SW480 (cell line): ENCODE data around the gene PRDM5.
"Not testable (repeated sequence)": the region's sequence is repeated elsewhere in the genome, so short reads cannot be mapped to it uniquely, and the experiment has no call there.

Experiments
- DNase-seq: peaks from one replicate; pipeline ENCODE4 v3.0.0-alpha.2; 2016; ENCODE audit warnings: low spot score

PRDM5 gene

DNA sequence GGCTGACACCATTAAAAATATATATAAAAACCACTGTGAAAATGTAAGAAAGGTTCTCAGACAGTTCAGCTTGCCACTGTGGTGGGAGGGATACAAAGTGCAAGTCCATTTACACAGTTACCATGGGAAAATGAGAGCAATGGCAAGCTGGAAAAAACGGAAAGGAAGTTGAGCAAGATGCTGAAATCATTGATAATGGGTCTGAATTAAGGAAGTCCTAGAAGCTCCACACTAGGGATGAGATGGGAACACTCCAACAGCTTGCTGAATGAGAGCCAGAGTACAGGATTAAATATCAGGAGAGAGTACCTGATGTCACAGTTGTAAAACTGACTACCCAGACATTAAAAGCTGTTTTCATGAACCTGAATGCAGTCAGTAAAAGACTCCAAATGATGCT lies 218.6 kb downstream of the PRDM5 start:
- DNase-seq = no peak

DNA sequence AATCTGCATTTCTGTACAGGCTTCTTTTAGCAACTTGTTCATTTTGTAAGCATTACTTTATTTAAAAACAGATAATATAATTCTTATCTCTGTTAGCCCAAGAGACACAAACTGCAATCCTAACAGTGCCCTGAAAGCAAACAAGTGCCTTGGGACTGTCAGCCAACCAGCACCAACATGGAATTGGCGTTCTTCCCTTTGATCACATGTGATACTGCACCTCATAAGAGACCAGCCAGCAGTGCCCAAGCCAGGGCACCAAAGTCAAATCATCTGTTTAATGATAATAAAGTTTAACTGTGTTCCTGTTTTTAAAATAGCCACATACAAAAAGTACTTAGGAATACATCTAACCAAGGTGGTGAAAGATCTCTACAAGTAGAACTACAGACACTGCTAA lies 223.2 kb downstream of the PRDM5 start:
- no peak for DNase-seq

DNA sequence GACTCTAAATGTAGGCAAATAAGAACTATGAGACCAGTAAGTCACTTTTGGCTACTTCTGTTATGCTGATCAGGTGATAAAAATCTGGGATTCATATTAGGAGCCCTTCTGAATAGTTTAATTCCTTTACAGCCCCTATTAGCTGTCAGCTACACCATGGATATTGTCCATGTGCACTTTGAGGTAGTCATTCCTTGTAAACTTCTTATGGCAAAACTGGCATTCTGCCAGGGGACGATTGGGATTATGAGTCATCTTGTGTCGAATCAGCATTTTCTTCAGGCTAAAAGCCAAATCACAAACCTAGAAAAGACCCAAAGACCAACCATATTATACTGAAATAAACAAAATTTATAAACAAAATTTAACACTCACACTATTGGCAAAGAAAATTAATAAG lies 227.6 kb downstream of the PRDM5 start:
- no peak for DNase-seq

DNA sequence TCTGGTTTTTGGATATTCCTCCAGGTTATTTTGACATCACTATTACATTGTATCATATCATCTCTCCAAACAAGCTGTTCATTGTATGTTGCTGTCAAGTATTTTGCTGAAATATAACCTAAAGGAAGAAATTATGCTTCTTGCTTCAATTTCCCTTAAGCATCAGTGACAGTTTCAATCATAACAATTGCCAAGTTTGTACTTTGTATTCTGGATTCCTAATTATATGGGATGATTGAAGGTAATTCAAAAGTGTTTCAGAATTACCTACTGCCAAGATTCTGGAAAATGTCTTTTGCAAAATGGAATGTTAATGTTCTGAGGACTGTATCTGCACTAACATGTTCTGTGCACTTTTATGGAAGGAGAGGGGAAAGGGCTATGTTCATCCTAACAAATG lies 228.7 kb downstream of the PRDM5 start:
- no peak for DNase-seq

DNA sequence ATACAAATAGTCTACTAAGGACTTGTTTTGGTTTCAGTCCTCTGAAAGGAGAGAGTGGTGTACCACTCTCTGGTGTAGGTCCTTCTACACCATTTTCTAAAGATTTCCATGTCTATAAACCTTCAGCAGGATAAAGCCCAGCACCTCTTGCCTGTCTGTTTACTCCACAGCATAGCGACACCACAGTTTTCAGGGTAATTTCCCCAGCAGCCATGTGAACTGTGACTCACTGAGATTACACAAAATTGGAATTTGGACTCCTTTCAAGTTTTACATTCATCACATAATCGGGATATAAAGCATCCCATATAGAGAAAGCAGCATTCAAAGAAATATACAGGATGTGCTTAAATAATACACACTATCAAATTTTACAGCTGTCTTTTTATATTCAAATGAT lies 229.6 kb downstream of the PRDM5 start:
- peak; percentile 20 for DNase-seq

DNA sequence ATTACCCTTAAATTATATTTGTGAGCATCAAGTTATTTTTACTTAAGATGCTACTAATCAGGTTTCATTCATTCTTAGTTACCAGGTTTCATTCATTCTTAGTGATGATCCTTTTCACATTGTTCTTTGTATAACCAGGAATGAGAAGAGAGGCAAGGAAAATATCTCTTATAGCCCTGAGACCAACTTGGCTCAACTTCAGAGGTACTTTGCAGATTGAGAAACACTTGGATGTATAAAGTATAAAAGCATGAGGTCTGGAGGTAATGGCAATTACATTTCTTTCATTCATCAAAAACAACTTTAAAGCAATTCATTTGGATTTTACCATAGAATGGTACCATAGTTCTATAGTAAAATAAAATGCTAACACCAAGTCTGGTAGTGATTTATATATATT lies 231.0 kb downstream of the PRDM5 start:
- no peak for DNase-seq

DNA sequence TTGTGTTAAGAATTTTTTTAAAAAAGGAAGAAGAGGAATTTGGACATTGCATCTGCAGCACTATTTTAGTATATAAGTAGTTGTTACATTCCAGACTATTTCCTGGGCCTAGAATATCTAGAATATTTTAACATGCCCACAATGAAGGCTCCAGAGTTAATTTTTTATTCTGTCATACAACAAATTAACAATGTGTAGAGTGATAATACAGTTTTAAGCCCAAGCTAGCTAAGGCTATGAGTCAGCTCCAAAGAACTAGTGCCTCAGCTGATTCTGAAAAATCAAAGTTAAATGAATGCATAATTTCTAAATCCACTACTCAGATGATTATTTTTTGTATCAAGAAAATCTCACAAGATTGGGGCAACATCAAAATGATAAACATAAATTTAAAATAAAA lies 231.4 kb downstream of the PRDM5 start:
- no peak for DNase-seq

DNA sequence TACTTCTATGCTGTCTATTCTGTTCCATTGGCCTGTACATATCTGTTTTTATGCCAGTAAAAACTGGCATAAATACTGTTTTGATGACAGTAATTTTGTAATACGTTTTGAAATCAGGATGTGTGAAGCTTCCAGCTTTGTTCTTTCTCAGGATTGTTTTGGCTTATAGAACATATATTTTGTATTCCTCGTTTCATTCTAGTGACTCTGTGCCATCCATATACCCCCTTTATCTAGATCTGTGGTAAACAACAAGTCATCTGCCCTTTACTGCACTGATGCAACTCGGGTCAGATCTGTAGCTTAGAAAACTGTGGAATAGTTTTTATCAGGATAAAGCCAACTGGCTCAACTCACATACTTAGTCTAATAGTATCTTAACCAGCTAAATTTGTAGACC lies 233.7 kb downstream of the PRDM5 start:
- no peak for DNase-seq

DNA sequence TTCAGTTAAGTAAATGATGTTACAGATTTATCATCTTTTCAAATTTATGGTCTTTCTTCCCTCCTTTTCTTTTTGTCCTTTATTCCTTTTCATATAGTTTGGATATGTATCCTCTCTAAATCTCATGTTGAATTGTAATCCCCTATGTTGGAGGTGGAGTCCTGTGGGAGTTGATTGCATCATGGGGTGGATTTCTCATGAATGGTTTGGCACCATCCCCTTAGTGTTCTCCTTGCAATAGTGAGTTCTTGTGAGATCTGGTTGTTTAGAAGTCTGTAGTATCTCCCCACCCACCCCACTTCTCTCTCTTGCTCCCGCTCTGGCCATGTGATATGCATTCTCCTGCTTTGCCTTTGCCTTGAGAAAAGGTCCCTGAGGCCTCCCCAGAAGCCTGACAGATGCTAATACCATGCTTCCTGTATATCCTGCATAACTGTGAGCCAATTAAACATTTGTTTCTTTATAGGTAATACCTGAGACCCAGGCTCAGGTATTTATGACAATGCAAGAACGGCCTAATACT lies 236.7 kb downstream of the PRDM5 start:
- DNase-seq = no peak

DNA sequence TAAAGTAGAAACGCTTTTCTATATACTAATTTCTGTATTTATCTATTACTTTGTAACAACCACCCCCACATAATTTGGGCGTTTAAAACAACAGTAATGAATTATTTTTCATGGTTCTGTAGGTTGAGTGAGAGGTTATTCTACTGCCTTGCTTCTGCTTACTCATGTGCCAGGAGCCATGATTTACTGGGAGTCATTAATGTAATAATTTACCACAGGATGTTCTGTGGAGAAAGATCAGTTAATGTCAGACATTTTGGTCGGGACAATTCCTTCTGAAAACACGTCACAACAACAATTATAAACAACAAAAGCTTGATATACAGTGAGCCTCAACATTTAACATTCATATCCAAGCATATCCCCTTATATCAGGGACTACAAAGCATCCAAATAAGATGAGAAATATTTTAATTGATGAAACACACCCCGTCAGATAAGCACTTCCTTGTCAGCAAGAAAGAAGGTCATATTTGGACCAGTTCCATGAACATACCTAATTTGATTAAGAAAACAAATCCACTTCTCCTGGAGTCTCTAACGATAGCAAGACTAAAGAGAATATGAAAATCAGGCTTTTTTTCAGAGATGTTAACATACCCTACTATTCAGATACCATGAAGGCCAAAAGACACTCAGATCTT lies 238.5 kb downstream of the PRDM5 start:
- DNase-seq = no peak

DNA sequence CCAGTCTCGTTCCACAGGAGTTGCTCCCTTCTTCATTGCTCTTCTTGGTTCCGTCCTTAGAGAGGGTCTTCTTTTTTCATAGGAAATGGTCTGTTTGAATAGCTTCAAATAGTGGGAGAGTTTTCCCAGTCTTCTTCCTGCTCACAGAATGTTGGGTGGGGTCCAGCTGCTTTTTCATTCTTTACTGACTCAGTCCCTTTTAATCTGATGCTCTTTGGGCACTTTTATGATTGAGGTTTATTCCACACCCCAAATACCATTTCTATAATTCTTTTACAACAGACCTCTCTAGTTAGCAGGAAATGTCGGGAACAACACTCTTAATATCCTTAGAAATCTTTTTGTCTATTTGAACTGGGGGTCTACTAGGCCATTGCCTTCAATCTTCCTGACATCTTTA lies 239.5 kb downstream of the PRDM5 start:
- DNase-seq = no peak

DNA sequence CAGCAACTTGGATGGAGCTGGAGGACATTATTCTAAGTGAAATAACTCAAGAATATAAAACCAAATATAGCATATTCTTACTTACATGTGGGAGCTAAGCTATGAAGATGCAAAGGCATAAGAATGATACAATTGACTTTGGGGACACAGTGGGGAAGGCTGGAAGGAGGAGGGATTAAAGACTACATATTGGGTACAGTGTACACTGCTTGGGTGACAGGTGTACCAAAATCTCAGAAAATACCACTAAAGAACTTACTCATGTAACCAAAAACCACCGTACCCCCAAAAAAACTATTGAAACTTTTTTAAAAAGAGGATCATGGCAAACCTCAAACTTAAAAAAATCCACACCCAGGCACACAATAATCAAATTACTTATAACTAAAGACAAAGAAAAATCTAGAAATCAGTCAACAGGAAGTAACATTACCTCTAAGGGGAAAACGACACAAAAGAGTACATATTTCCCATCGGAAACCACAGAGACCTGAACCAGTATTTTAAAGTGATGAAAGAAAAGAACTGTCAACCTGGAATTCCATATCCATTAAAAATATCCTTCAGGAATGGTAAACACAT lies 241.8 kb downstream of the PRDM5 start:
- DNase-seq = no peak

DNA sequence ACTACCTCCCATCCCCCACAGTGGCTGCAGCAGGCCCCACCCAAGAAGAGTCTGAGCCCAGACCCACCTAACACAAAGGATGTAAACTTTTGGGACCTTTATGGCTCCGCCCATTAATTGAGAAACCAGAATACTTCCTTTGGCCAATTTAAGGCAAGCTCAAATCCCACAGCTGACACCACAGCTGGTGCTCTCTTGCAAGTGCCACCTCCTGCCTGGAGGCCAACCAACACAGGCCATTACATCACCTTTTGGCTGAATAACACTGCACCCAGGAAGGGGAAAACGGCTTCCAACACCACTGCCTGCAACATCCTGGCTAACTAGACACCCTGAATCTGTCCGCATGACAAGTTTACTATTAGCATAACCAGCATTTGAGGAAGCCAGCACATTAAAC lies 248.8 kb downstream of the PRDM5 start:
- no peak for DNase-seq

DNA sequence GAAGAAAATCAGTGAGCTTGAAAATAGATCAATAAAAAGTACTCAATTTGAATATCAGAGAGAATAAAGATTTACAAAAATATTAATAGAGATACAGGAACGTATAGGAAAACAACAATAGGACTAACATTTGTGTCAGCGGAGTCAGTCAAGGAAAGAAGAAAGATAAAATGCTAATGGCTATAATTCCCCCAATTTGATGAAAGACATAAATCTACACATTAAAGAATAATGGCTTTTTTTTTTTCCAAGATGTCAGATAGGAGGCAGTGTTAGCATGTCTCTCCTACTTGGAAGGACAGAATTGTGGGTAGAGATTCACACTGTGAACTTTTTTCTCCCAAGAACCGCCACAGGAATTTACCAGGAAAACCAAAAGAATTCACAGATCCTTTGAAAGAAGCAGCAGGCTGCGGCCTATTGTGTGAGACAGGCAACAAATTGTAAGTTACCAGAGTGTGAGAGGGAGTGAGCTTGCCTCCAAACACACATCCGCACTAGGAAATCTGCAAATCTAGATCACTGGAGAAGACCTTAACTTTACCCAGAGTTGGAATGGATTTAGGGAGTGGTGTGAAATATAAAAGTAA lies 249.9 kb downstream of the PRDM5 start:
- no peak for DNase-seq

DNA sequence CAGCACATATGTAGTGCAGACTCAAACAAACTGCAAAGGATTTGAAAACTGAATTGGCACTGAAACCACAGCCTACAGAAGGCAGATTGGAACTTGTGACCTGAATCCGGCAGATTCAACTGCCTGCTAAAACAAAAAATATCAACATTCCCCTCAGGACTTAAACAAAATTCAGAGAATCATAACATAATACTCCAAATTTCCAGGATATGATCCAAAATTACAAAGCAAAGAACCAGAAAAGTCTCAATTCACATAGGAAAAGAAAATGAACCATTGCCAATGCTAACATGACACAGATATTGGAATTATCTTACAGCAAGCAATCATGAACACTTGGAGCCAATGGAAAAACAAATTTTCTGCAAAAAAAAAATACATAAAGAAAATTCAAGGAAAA lies 250.4 kb downstream of the PRDM5 start:
- DNase-seq = no peak

DNA sequence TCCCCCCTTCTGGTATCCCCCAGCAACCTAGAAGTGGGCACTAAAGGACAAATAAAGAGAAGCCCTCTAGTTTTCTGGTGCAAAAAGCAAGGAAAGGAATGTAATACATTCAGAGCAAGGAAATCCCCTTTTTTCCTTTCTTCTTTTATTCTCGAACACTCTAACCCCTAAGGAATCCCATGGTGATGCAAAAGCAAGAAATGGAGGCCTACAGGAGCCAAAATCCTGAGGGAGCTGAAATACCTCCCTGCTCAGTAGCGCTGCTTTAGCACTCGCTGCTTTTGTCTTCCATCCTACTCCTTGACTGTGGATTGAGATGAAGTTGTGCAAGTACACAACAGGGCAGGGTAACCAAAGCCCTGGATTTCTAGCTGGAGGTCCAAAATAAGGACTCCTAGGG lies 251.0 kb downstream of the PRDM5 start:
- DNase-seq = no peak

DNA sequence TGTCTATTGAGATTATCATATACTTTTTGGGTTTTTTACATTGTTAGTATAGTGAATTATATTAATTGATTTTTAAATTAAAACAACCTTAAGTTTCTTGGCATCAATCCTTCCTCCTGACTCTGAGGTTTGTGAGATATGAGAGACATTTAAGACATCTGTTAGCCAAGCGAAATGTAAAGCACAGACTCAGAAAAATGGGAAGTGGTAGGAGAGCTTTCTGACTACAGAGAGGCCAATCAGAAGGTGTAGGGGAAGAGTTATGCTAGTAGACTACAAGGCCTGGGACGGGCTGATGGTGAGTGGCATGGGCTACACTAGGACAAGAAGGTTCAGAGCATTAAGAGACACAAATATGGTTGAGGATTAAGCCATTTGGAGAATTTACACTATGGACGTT lies 255.4 kb downstream of the PRDM5 start:
- no peak for DNase-seq

DNA sequence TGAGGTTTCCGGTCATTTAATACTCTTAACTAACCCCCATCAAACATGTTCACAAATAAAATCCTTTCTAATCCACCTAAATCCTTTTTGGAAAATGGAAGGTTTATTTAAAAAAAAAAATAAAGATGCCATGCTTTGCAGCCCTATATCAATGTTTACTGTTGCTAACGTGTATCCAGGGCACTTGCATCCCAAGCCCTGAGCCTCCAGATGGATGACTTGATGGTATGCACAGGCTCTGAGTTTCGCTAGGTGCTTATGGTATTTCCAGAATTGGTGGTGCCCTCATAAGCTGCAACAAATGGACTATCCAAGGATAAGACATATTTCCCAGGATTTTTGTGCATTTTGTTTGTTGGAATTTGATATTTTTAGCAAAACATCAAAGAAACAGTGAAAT lies 257.7 kb downstream of the PRDM5 start:
- DNase-seq = no peak

DNA sequence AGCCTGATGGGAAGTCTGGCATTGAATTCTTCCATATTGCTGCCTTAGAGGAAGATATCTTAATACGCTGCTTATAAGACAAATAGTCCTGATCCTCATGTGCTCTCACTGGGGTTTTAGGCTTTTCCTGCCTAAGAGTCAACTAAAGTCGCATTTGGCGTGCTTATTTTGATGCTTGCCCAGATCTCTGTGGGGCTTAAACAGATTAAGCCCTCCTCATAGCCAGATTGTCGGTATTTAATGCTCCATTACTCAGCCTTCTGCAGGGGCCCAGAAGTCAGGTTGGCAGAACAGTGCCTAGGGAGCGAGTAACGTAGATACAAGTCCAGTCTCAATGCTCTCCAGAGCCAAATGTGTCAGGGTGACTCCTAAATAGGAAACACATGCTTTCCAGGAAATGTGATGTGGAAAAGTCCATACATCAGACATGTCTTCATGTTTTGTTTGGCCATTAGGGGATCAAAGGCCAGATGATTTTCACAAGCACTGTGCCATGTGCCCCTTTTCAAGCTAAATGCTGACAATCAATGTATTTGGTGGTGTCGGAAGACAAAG lies 262.8 kb downstream of the PRDM5 start:
- DNase-seq = no peak

DNA sequence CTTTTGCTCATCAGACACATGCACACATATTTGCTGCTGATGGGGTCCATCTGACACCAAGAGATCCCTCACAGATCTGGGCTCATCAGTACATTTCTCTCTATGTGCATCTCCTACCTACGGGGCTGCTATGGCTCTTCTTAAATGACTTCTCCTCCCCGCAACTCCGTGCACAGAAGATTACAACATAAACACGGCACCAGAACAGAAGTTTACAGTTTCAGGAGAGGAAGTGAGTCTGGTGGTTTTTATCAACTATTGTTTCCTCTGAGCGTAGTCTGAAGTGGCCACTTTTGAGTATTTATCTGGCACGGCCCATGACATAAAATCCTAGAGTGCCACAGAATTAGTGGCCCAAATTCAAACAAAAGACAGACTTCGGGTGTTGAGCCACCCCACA lies 263.8 kb downstream of the PRDM5 start:
- DNase-seq = no peak

DNA sequence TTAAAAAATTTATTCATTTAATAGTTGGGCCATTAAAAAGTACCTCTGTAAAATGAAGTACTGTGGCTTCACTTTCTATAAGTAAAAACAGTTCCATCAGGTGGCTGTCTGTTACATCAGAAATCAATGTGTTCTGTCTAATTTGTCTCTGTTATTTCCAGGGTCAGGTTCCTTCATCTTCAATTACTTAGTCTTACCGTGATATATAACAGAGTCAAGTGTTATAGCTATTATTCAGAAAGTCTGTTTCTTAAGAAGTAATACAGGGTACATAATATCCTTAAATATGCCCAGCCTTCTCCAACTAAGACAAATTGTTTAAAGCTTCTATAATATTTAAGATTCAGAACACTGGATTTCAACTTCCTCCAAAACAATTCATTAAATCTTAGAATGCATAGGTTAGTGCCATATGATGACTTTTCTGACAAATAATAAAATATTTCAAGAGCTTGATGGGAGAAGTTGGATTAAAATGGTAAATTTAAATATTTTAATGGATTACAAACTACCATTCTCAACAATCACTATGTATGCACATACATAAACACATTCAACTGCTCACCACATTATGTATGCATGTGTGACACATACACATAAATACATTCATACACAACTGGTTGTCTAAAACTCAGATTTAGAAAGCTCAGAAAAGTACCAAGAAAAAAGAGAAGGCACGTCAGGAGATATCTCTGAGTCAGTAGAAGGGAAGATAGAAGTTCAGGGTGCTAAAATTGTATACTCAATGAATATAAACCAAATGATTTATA lies 268.5 kb downstream of the PRDM5 start:
- DNase-seq = no peak

DNA sequence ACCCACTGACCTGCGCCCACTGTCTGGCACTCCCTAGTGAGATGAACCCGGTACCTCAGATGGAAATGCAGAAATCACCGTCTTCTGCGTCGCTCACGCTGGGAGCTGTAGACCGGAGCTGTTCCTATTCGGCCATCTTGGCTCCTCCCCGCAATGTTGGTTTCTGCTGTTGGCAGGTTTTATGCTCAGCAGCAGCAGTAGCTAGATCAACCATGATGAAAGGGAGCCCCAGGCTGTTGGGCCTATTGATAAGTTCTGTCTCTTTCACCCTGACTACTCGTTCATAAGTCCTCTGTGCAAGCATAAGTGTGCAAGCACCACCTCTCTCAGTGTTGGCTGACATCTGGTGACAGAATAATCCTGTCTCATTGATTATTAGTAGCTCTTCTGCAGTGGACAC lies 274.2 kb downstream of the PRDM5 start:
- DNase-seq = not testable (repeated sequence)
